SK-N-SH (cell line): Measurements from ENCODE around the gene FAM184A. TPM values are rescaled to one million over a fixed set of nuclear protein-coding genes. Genes with fewer than 3 reads are reported as not detected.

Experiments used
- CTCF ChIA-PET: fragments of 300-600, 350-600 bp; formaldehyde crosslinking; extraction: SDS; loops from one replicate; lab custom pipeline; 2021; lab: Yijun Ruan, JAX
- POLR2A ChIA-PET: fragments of 350-600 bp; sonication (Branson Sonifier 250); formaldehyde crosslinking; extraction: SDS; loops from one replicate; lab custom pipeline; 2020; ENCODE audit warnings: antibody characterized with exemption, inconsistent platforms; lab: Yijun Ruan, JAX
- DNase-seq: peaks from one replicate; pipeline ENCODE4 v3.0.0; 2012
- H2AFZ ChIP-seq: fragments of 200-600 bp; sonication (generic); 2 replicates; pipeline ENCODE4 v1.8.1; 2016; ENCODE audit warnings: antibody characterized with exemption, mild to moderate bottlenecking, low read depth
- H3F3A ChIP-seq: fragments of 200-600 bp; sonication (generic); replicated peaks from 2 replicates; pipeline ENCODE3; 2016; ENCODE audit warnings: antibody characterized with exemption, mild to moderate bottlenecking; ENCODE audit not compliant: insufficient read depth
- H3K27ac ChIP-seq, 2 experiments: fragments of 200-500 bp in 1 of 2; fragments of 200-600 bp in 1 of 2; sonication (Bioruptor generic) in 1 of 2; sonication (generic), shearing (Covaris generic) in 1 of 2; 2 replicates each; pipeline versions ENCODE4 v1.5.1 to v1.6.1; 2014 to 2016; ENCODE audit warnings: low read depth in 2 of 2, inconsistent platforms in 1 of 2, low read length in 1 of 2, mild to moderate bottlenecking in 1 of 2, mixed read lengths in 1 of 2
- H3K27me3 ChIP-seq: fragments of 200-600 bp; sonication (generic), shearing (Covaris generic); 2 replicates; pipeline ENCODE4 v1.6.1; 2016; ENCODE audit warnings: mixed run types; ENCODE audit not compliant: insufficient read depth
- H3K36me3 ChIP-seq, 2 experiments: fragments of 200-500 bp in 1 of 2; fragments of 200-600 bp in 1 of 2; sonication (Bioruptor generic) in 1 of 2; sonication (generic) in 1 of 2; replicated peaks in 1 of 2; 2 replicates each; pipeline versions ENCODE3 to v1.5.1; 2014 to 2016; ENCODE audit warnings: low read length in 1 of 2, mild to moderate bottlenecking in 1 of 2; ENCODE audit not compliant: insufficient read depth in 2 of 2, control insufficient read depth in 1 of 2
- H3K4me1 ChIP-seq, 2 experiments: fragments of 200-500 bp in 1 of 2; fragments of 200-600 bp in 1 of 2; sonication (Bioruptor generic) in 1 of 2; sonication (generic), shearing (Covaris generic) in 1 of 2; 2 replicates each; pipeline versions ENCODE4 v1.5.1 to v1.6.1; 2014 to 2016; ENCODE audit warnings: low read depth in 1 of 2, low read length in 1 of 2, mixed run types in 1 of 2; ENCODE audit not compliant: insufficient read depth in 2 of 2, control insufficient read depth in 1 of 2
- H3K4me2 ChIP-seq: fragments of 200-600 bp; sonication (generic), shearing (Covaris generic); 2 replicates; pipeline ENCODE4 v1.6.1; 2017; ENCODE audit warnings: mixed run types
- H3K4me3 ChIP-seq, 2 experiments: fragments of 200-500 bp in 1 of 2; fragments of 200-600 bp in 1 of 2; sonication (Bioruptor generic) in 1 of 2; sonication (generic), shearing (Covaris generic) in 1 of 2; 2 replicates each; pipeline versions ENCODE4 v1.5.1 to v1.8.1; 2014 to 2016; ENCODE audit warnings: low read depth in 2 of 2, inconsistent platforms in 1 of 2, low read length in 1 of 2, mild to moderate bottlenecking in 1 of 2, mixed read lengths in 1 of 2, moderate library complexity in 1 of 2
- H3K79me2 ChIP-seq: fragments of 200-600 bp; sonication (generic); 2 replicates; pipeline ENCODE4 v1.8.1; 2017; ENCODE audit warnings: mild to moderate bottlenecking; ENCODE audit not compliant: insufficient read depth
- H3K9ac ChIP-seq: fragments of 200-600 bp; sonication (generic); 2 replicates; pipeline ENCODE4 v1.6.1; 2017; ENCODE audit warnings: mixed run types
- H3K9me2 ChIP-seq: fragments of 200-600 bp; sonication (generic); 2 replicates; pipeline ENCODE4 v1.6.1; 2017; ENCODE audit warnings: mixed run types
- H3K9me3 ChIP-seq: fragments of 200-600 bp; sonication (generic); 2 replicates; pipeline ENCODE4 v1.6.1; 2017; ENCODE audit warnings: mixed run types, mild to moderate bottlenecking, moderate library complexity
- H4K20me1 ChIP-seq: fragments of 200-600 bp; sonication (generic); 2 replicates; pipeline ENCODE4 v1.6.1; 2017; ENCODE audit warnings: mild to moderate bottlenecking, mixed run types; ENCODE audit not compliant: insufficient read depth
- ELF1 ChIP-seq: IDR thresholded peaks from 2 replicates; pipeline ENCODE4 v1.4.0; 2012
- EP300 ChIP-seq, 2 experiments: IDR thresholded peaks; 2 replicates each; pipeline versions ENCODE4 v1.4.0 to v1.6.1; 2012; ENCODE audit warnings: borderline replicate concordance in 1 of 2, low read depth in 1 of 2, low read length in 1 of 2
- FOSL2 ChIP-seq: IDR thresholded peaks from 2 replicates; pipeline ENCODE4 v1.4.0; 2012; ENCODE audit warnings: low read depth, mild to moderate bottlenecking, moderate library complexity, borderline replicate concordance
- GABPA ChIP-seq: IDR thresholded peaks from 2 replicates; pipeline ENCODE4 v1.4.0; 2012; ENCODE audit warnings: low read depth, mild to moderate bottlenecking
- GATA2 ChIP-seq: sonication (generic); formaldehyde crosslinking; IDR thresholded peaks from 2 replicates; pipeline ENCODE4 v1.5.0; 2020; ENCODE audit warnings: mild to moderate bottlenecking, missing genetic modification reagents
- JUND ChIP-seq: IDR thresholded peaks from 2 replicates; pipeline ENCODE4 v1.4.0; 2012
- MEF2A ChIP-seq: IDR thresholded peaks from 2 replicates; pipeline ENCODE4 v1.4.0; 2012; ENCODE audit warnings: low read depth, borderline replicate concordance
- NFIC ChIP-seq: IDR thresholded peaks from 2 replicates; pipeline ENCODE4 v1.4.0; 2012; ENCODE audit warnings: borderline replicate concordance
- NRF1 ChIP-seq: IDR thresholded peaks from 2 replicates; pipeline ENCODE4 v1.6.1; 2012; ENCODE audit warnings: low read depth, mild to moderate bottlenecking, low read length
- RCOR1 ChIP-seq: fragments of 150-350 bp; IDR thresholded peaks from 2 replicates; pipeline ENCODE4 v1.6.1; 2017; ENCODE audit warnings: antibody characterized with exemption, low read length
- RFX5 ChIP-seq: IDR thresholded peaks from 2 replicates; pipeline ENCODE4 v1.6.1; 2012; ENCODE audit warnings: mild to moderate bottlenecking, improper control_type of control experiment, low read length
- RXRA ChIP-seq: IDR thresholded peaks from 2 replicates; pipeline ENCODE4 v1.4.0; 2012; ENCODE audit warnings: low read depth, mild to moderate bottlenecking, borderline replicate concordance
- SMC3 ChIP-seq: IDR thresholded peaks from 2 replicates; pipeline ENCODE4 v1.6.1; 2012; ENCODE audit warnings: low read depth, low read length, improper control_type of control experiment
- TAF1 ChIP-seq: IDR thresholded peaks from 2 replicates; pipeline ENCODE4 v1.6.1; 2012; ENCODE audit warnings: low read depth, mild to moderate bottlenecking, low read length, moderate library complexity, borderline replicate concordance
- TEAD4 ChIP-seq: IDR thresholded peaks from 2 replicates; pipeline ENCODE4 v1.4.0; 2012; ENCODE audit warnings: mild to moderate bottlenecking, borderline replicate concordance; ENCODE audit not compliant: insufficient read depth
- WGBS: methylation state at CpG from one replicate; pipeline ENCODE4 v1.1.6; 2017; ENCODE audit warnings: low lambda C conversion rate; 5-methylcytosine and 5-hydroxymethylcytosine counted together
- polyA plus RNA-seq, 3 experiments: library from polyadenylated mRNA; depleted of rRNA; stranded (reverse); fragments of >200 nt; gene quantifications; 2 replicates each; pipeline ENCODE4 v1.2.3, GENCODE V29; 2012
- TF ChIP-seq, protein P1 (sequence below): fragments of 200-600 bp; sonication (generic); IDR thresholded peaks from 2 replicates; pipeline ENCODE4 v1.6.1; 2017; ENCODE audit warnings: antibody characterized with exemption, mild to moderate bottlenecking, moderate library complexity
- TF ChIP-seq, protein P2 (sequence below): IDR thresholded peaks from 2 replicates; pipeline ENCODE4 v1.4.0; 2012; ENCODE audit warnings: low read depth, borderline replicate concordance
- TF ChIP-seq, protein P3 (sequence below): fragments of 150-350 bp; IDR thresholded peaks from 2 replicates; pipeline ENCODE4 v1.6.1; 2016; ENCODE audit warnings: mild to moderate bottlenecking, low read depth, low read length
- TF ChIP-seq, protein P4 (sequence below): IDR thresholded peaks from 2 replicates; pipeline ENCODE4 v1.4.0; 2012; ENCODE audit warnings: low read depth, borderline replicate concordance

FAM184A gene
- polyA plus RNA-seq, 1 of the 3 experiments (the other 2 are of a cell fraction): 0.38 TPM

DNA sequence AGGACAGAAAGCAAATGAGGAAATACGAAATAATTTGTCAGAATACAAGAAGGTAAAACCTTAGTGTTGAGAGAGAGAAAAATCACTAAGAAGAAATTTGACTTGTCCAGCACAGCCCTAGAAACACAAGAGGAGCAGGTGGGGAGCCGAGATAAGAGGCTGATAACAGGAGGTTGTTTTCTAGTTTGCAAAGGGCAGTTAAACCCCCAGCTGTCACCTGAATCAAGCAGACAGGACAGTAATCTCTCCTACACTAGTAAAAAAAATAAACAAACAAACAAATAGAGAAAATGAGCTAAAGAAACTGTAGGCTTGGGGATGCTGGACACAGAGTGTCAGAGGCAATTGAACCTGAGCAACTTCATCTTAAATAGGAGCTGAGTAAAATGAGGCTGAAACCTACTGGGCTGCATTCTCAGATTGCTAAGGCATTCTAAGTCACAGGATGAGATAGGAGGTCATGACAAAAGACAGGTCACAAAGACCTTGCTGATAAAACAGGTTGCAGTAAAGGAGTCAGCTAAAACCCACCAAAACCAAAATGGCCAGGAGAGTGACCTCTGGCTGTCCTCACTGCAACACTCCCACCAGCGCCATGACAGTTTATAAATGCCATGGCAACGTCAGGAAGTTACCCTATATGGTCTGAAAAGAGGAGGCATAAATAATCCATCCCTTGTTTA is 40.4 kb downstream of the FAM184A start:
- WGBS: 37% methylated on average over 4 of the region's 4 CpGs
- no peak overlapping the region for H3K27ac ChIP-seq
- no peaks in the 10 kb centered on the region for H3K9me2 ChIP-seq
- H3K36me3 ChIP-seq: no peaks in the 10 kb centered on the region
- no peaks in the 10 kb centered on the region for H3K27me3 ChIP-seq
- no peaks in the 10 kb centered on the region for H3K79me2 ChIP-seq
- no peak overlapping the region for H3K4me3 ChIP-seq
- H3K4me2 ChIP-seq: no peak overlapping the region
- ChIA-PET POLR2A (no interaction called here), CTCF (no interaction called here)
- H3K9ac ChIP-seq: no peak overlapping the region
- no peaks in the 10 kb centered on the region for H3K9me3 ChIP-seq
- no peak for DNase-seq
- no peaks in the 10 kb centered on the region; a peak in 1 of 4 replicates for H3K4me1 ChIP-seq
- H3F3A ChIP-seq: no peaks in the 10 kb centered on the region
- H2AFZ ChIP-seq: no peak overlapping the region
- no peak for TF ChIP-seq RFX5
- TF ChIP-seq MEF2A: no peak
- no peak for TF ChIP-seq RCOR1
- TF ChIP-seq, protein P1, sequence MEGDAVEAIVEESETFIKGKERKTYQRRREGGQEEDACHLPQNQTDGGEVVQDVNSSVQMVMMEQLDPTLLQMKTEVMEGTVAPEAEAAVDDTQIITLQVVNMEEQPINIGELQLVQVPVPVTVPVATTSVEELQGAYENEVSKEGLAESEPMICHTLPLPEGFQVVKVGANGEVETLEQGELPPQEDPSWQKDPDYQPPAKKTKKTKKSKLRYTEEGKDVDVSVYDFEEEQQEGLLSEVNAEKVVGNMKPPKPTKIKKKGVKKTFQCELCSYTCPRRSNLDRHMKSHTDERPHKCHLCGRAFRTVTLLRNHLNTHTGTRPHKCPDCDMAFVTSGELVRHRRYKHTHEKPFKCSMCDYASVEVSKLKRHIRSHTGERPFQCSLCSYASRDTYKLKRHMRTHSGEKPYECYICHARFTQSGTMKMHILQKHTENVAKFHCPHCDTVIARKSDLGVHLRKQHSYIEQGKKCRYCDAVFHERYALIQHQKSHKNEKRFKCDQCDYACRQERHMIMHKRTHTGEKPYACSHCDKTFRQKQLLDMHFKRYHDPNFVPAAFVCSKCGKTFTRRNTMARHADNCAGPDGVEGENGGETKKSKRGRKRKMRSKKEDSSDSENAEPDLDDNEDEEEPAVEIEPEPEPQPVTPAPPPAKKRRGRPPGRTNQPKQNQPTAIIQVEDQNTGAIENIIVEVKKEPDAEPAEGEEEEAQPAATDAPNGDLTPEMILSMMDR: no peak
- TF ChIP-seq TEAD4: no peak
- TF ChIP-seq, protein P2, sequence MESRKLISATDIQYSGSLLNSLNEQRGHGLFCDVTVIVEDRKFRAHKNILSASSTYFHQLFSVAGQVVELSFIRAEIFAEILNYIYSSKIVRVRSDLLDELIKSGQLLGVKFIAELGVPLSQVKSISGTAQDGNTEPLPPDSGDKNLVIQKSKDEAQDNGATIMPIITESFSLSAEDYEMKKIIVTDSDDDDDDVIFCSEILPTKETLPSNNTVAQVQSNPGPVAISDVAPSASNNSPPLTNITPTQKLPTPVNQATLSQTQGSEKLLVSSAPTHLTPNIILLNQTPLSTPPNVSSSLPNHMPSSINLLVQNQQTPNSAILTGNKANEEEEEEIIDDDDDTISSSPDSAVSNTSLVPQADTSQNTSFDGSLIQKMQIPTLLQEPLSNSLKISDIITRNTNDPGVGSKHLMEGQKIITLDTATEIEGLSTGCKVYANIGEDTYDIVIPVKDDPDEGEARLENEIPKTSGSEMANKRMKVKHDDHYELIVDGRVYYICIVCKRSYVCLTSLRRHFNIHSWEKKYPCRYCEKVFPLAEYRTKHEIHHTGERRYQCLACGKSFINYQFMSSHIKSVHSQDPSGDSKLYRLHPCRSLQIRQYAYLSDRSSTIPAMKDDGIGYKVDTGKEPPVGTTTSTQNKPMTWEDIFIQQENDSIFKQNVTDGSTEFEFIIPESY: no peak
- TF ChIP-seq, protein P3, sequence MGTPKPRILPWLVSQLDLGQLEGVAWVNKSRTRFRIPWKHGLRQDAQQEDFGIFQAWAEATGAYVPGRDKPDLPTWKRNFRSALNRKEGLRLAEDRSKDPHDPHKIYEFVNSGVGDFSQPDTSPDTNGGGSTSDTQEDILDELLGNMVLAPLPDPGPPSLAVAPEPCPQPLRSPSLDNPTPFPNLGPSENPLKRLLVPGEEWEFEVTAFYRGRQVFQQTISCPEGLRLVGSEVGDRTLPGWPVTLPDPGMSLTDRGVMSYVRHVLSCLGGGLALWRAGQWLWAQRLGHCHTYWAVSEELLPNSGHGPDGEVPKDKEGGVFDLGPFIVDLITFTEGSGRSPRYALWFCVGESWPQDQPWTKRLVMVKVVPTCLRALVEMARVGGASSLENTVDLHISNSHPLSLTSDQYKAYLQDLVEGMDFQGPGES: no peak
- TF ChIP-seq SMC3: no peak
- TF ChIP-seq ELF1: no peak
- no peak for TF ChIP-seq RXRA
- TF ChIP-seq, protein P4, sequence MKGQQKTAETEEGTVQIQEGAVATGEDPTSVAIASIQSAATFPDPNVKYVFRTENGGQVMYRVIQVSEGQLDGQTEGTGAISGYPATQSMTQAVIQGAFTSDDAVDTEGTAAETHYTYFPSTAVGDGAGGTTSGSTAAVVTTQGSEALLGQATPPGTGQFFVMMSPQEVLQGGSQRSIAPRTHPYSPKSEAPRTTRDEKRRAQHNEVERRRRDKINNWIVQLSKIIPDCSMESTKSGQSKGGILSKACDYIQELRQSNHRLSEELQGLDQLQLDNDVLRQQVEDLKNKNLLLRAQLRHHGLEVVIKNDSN: no peak
- no peak for TF ChIP-seq FOSL2
- TF ChIP-seq EP300 (IDR thresholded peaks at IDR 0.05; ENCODE audit: borderline replicate concordance in 1 of 2, low read depth in 1 of 2, low read length in 1 of 2): no peak
- TF ChIP-seq GATA2 (CRISPR knock-in tag): no peak
- no peak for TF ChIP-seq TAF1
- no peak for TF ChIP-seq JUND
- no peak for TF ChIP-seq NFIC
- no peak for TF ChIP-seq GABPA
- TF ChIP-seq NRF1: no peak
- H4K20me1 ChIP-seq: no peaks in the 10 kb centered on the region
